Heart right ventricle (tissue), 16 donors: ENCODE measurements around the gene CFDP1. TPM values are rescaled to one million over a fixed set of nuclear protein-coding genes. Genes with fewer than 3 reads are reported as not detected.
"Not testable (repeated sequence)": the region's sequence is repeated elsewhere in the genome, so short reads cannot be mapped to it uniquely, and the experiment has no call there.

ENCODE experiments used
- ATAC-seq, 8 donors: fragments of 200-7000 bp; cut with Tn5 transposase; one replicate each; pipeline ENCODE4 v1.9.1; 2020; ENCODE audit warnings: mild to moderate bottlenecking in 8 of 8, moderate library complexity in 8 of 8, moderate number of reproducible peaks in 1 of 8
- DNase-seq, 2 donors: peaks; one replicate each; pipeline ENCODE4 v3.0.0-alpha.2; 2020
- H3K27ac ChIP-seq, 10 donors: fragments of 200-600 bp; sonication (generic) in 2 of 10; one replicate each; pipeline versions ENCODE4 v1.5.0 to v1.8.0; 2020 to 2022; ENCODE audit warnings: mild to moderate bottlenecking in 3 of 10
- H3K27me3 ChIP-seq, 7 donors: fragments of 200-600 bp; one replicate each; pipeline ENCODE4 v1.8.0; 2021 to 2022; ENCODE audit warnings: mild to moderate bottlenecking in 2 of 7
- H3K36me3 ChIP-seq, 9 donors: fragments of 200-600 bp; sonication (generic) in 1 of 9; one replicate each; pipeline versions ENCODE4 v1.5.0 to v1.8.0; 2020 to 2022; ENCODE audit warnings: mild to moderate bottlenecking in 2 of 9
- H3K4me1 ChIP-seq, 9 donors: fragments of 200-600 bp; sonication (generic) in 1 of 9; one replicate each; pipeline versions ENCODE4 v1.5.0 to v1.8.0; 2020 to 2022; ENCODE audit warnings: mild to moderate bottlenecking in 4 of 9
- H3K4me3 ChIP-seq, 10 donors: fragments of 200-600 bp; sonication (generic) in 2 of 10; one replicate each; pipeline versions ENCODE4 v1.5.0 to v1.8.0; 2020 to 2022; ENCODE audit warnings: mild to moderate bottlenecking in 7 of 10, moderate library complexity in 2 of 10
- H3K9me3 ChIP-seq, 11 donors: fragments of 200-600 bp in 10 of 11; sonication (generic) in 2 of 11; one replicate each; pipeline versions ENCODE4 v1.5.0 to v1.8.0; 2013 to 2022; ENCODE audit warnings: mild to moderate bottlenecking in 2 of 11, control low read depth in 1 of 11, moderate library complexity in 1 of 11
- WGBS, 2 donors: extraction: QIAGEN DNeasy Blood & Tissue Kit; methylation state at CpG; one replicate each; pipeline ENCODE4 v1.1.7; 2013; ENCODE audit warnings: inconsistent platforms in 1 of 2; 5-methylcytosine and 5-hydroxymethylcytosine counted together
- intact Hi-C, 10 donors: fragments of 100-400 bp; cut with DNase I; formaldehyde crosslinking; loops; one replicate each; pipeline versions ENCODE4 v1.11.1 to v1.14.2; 2022
- polyA plus RNA-seq, 2 donors: library from polyadenylated mRNA; stranded (reverse); fragments of 200-250 nt; gene quantifications; one replicate each; pipeline ENCODE4 v1.2.3, GENCODE V29; 2013
- total RNA-seq, 10 donors: library from RNA; stranded (reverse); fragmentation: NEBNext Ultra II Directional in 3 of 10; extraction: Animal tissue kit (Norgen Biotek cat#: 25700) in 3 of 10; gene quantifications; one replicate each; pipeline versions ENCODE4 v1.2.1 to v1.2.4, GENCODE V29; 2021 to 2023
- TF ChIP-seq, protein P1 (sequence below), 9 donors: fragments of 200-600 bp; sonication (generic) in 2 of 9; IDR thresholded peaks; one replicate each; pipeline versions ENCODE4 v1.5.0 to v1.8.0; 2021 to 2022; ENCODE audit warnings: antibody characterized with exemption in 9 of 9, mild to moderate bottlenecking in 5 of 9, moderate library complexity in 1 of 9
- donor health status: Arrhythmogenic right ventricular cardiomyopathy.
- donor health status: ischemic (EF 13 %, LVEDD 7.1; RV severe dilation, severe dysfunction).
- donor health status: healthy with polysubstance abuse.
- donor health status: DM: no; HTN: yes; CAD: no.
- donor health status: DM: no; HTN: no; CAD: no.
- donor health status: ischemic (EF 25% LVEDD 6.9; RV normal size, moderate dysfunction).
- donor health status: ischemic (EF 25% LVEDD 5.7; RV mildly dilated, moderate dysfunction).
- donor health status: healthy.
- donor health status: DM: yes; HTN: yes; CAD: no.
- donor health status: Ischemic cardiomyopathy.
- donor health status: ischemic (EF 35%, LVEDD 5.7; RV mildly dilated, moderate dysfunction).
- donor health status: nonischemic (EF 11% LVEDD 7.7; RV severe dilation, severe dysfunction).
- donor health status: DM: yes; HTN: yes; CAD: no.
- donor health status: PGD.
- donor health status: ischemic (EF 29% LVEDD 5.4; RV normal size, mild dysfunction).
- donor health status: nonischemic (EF 23%, LVEDD 6.1; RV moderate dilation, normal function).

Gene CFDP1
- total and polyA plus RNA-seq, 12 donors, result 19.0 to 63.6 (median 25.0) TPM

DNA sequence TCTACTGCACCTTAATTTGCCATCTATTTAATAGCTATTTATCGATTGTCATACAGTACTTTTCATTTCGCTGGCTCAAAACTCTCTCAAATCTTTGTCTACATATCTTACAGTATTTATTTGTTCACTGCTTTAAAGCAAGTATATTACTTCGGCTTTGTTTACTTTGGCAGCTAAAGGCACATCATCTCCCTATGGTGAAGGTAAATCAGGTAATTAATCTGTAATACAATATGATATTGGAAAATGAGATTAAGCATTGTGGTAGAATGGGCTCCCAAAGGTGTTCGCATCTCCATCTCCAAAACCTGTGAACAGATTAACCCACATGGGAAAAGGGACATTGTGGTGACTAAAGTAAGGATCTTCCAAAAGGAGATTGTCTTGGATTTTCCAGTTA is 24.7 kb upstream of the CFDP1 start:
- Histone ChIP-seq H3K27ac (no peak overlapping the region), H3K36me3 (peaks cover 0 to 5% (median 0%) of the 10 kb centered on the region in 9 donors), H3K9me3 (no peaks in the 10 kb centered on the region), H3K27me3 (no peaks in the 10 kb centered on the region), H3K4me1 (peaks cover 0 to 69% (median 28%) of the 10 kb centered on the region in 9 donors), H3K4me3 (no peak overlapping the region)
- 94 to 96% methylated on average over 4 of the region's 4 CpGs for WGBS, 2 donors
- intact Hi-C loops, result no loop called here
- DNase-seq, result no peak
- no peak for ATAC-seq
- TF ChIP-seq, protein P1, sequence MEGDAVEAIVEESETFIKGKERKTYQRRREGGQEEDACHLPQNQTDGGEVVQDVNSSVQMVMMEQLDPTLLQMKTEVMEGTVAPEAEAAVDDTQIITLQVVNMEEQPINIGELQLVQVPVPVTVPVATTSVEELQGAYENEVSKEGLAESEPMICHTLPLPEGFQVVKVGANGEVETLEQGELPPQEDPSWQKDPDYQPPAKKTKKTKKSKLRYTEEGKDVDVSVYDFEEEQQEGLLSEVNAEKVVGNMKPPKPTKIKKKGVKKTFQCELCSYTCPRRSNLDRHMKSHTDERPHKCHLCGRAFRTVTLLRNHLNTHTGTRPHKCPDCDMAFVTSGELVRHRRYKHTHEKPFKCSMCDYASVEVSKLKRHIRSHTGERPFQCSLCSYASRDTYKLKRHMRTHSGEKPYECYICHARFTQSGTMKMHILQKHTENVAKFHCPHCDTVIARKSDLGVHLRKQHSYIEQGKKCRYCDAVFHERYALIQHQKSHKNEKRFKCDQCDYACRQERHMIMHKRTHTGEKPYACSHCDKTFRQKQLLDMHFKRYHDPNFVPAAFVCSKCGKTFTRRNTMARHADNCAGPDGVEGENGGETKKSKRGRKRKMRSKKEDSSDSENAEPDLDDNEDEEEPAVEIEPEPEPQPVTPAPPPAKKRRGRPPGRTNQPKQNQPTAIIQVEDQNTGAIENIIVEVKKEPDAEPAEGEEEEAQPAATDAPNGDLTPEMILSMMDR (IDR thresholded peaks at IDR 0.05), result no peak

DNA sequence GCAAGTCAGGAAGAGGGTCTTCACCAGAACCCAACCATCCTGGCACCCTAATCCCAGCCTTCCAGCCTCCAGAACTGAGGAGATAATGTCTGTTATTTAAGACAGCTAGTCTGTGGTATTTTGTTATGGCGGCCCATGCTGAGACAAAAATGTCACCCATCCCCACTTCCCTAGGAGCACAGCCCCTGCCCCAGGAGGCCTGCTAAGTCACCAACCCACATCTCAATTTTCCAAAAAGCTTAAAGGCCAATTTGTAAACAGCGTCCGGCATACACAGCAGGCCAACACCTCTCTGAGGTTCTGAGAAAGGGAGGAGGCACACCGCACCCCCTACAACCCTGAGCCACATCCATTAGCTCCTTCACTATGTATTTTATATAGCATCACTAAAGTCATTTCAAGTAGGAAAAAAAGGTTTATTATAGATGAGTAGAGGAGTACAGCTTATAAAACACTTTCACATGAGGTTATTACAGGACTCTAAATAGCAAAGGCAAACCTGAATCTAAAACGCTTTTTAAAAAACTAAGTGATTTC is 24.2 kb upstream of the CFDP1 start:
- Histone ChIP-seq H3K4me3 (no peak overlapping the region), H3K9me3 (no peaks in the 10 kb centered on the region), H3K36me3 (peaks cover 0 to 5% (median 0%) of the 10 kb centered on the region in 9 donors), H3K27me3 (no peaks in the 10 kb centered on the region), H3K27ac (peak overlapping the region in 1 of 10 donors; percentile 31), H3K4me1 (peaks cover 0 to 68% (median 25%) of the 10 kb centered on the region in 9 donors)
- DNase-seq (no peak), ATAC-seq (no peak)
- WGBS, 2 donors, result 96% methylated on average over 5 of the region's 5 CpGs
- TF ChIP-seq, protein P1 (IDR thresholded peaks at IDR 0.05), result no peak
- intact Hi-C loops, result no loop called here

- WGBS, 2 donors, result 76 to 95% methylated on average over 1 of the region's 1 CpG
- no peaks in the 10 kb centered on the region for H3K9me3 ChIP-seq
- ATAC-seq (peak in 2 of 8 donors; percentile 38 to 53), DNase-seq (no peak)
- no peak overlapping the region for H3K4me3 ChIP-seq
- H3K27ac ChIP-seq, result peak overlapping the region in 2 of 10 donors; percentile 28 to 31
- peaks cover 0 to 68% (median 21%) of the 10 kb centered on the region in 9 donors for H3K4me1 ChIP-seq
- peaks cover 0 to 5% (median 0%) of the 10 kb centered on the region in 9 donors for H3K36me3 ChIP-seq
- intact Hi-C loops, result no loop called here
- H3K27me3 ChIP-seq, result no peaks in the 10 kb centered on the region
- TF ChIP-seq, protein P1 (IDR thresholded peaks at IDR 0.05), result no peak
Measured at GRCh38 chr16:75456971-75457370, 23.7 kb upstream of the CFDP1 start.

DNA sequence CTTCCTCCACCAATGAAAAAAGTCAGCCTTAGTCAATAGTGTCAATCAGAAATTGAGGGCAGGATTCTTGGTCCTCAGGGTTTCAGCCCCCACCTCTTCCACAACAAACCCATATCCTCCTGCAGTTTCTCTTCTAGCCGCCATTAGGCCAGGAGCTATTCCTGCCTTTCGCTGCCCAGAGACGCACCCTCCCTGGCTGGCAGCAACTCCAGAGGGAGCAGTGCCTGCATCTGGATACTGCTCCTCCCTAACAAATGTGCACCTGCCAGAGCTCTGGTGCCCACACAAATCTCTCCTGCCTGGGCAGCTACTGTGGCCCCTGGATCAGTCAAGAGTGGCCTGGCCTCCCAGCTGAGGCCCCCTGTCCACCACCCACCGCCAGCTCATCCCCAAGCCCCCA is 23.2 kb upstream of the CFDP1 start:
- DNase-seq, H3K27me3 ChIP-seq, H3K9me3 ChIP-seq, intact Hi-C loops, H3K4me3 ChIP-seq, H3K36me3 ChIP-seq: not testable (repeated sequence)
- H3K4me1 ChIP-seq, result peaks cover 0 to 63% (median 21%) of the 10 kb centered on the region in 9 donors
- TF ChIP-seq, protein P1 (IDR thresholded peaks at IDR 0.05), result peak in 1 of 9 donors; percentile 15
- peak overlapping the region in 3 of 10 donors; percentile 15 to 31 (median 31) for H3K27ac ChIP-seq
- ATAC-seq, result peak in 7 of 8 donors; percentile 54 to 76 (median 59)
- WGBS, 2 donors, result 64 to 67% methylated on average over 4 of the region's 4 CpGs
